Activated effector memory CD4-positive, alpha-beta T cell treated with Interleukin-2 at 50 U/mL for 16 hours (primary cell): Measurements from ENCODE around the gene FHIT.

Experiments used
- DNase-seq: peaks from one replicate; pipeline ENCODE4 v3.0.0-alpha.2; 2020

The FHIT gene

GRCh38 chr3:59798372-59799086 lies 1452.7 kb downstream of the FHIT start:
- no peak for DNase-seq

DNA sequence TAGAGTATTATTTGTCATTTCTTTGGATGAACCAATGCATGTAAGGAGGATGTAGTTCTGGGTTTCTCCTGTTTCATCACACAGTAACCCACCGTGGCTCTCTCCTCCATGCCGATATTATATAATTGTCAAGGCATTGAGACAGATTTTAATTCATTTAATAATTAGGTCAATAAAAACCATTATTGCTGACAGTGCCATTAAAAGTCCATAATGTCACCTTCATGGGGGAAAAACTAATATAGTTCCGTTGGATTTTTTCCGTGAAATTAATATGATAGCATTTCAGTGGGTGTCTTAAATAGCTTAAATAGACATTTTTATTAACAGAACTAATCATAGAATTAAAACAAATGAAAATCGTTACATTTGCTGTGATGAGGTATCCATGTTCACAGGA lies 1453.7 kb downstream of the FHIT start:
- DNase-seq, result no peak

DNA sequence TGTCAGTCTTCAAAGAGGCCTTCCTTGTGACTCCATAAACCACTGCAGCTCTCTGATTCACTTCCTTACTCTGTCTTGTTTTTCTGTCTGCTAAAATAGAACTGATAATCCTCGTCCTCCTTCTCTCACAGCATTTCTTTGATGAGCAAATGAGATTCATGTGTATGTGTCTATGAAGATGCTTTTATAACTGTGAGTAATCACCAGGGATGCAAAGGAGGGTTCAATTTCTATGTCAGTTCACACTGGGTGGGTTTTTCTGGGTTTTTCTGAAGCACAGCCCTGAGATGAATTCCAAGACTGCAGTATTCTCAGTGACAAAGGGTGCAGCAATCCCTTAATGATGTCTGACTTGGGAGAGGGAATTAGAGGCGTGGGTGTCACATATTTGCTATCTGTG lies 1454.8 kb downstream of the FHIT start:
- no peak for DNase-seq

DNA sequence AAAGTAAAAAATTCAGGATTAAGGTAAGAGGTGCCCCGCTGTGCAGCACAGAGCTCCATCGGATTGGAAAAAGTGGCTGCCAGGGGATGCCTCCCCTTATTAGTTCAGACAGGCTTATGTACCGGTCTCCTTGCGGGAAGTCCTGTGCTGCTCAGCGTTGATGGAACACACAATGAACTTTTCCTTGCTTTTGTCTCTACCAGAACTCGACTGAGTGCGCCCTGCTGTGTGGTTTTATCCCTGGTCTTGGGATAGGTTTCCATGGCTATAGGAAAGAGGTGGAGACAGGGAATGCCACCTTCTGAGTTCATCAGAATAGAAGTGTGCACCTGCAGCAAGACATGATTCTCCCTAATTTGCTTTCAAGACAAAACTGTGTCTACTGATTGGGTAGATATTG lies 1455.5 kb downstream of the FHIT start:
- DNase-seq, result no peak

GRCh38 chr3:59793976-59794375 lies 1457.3 kb downstream of the FHIT start:
- DNase-seq, result no peak

- DNase-seq, result no peak
Measured at GRCh38 chr3:59791774-59792308, 1459.4 kb downstream of the FHIT start.

DNA sequence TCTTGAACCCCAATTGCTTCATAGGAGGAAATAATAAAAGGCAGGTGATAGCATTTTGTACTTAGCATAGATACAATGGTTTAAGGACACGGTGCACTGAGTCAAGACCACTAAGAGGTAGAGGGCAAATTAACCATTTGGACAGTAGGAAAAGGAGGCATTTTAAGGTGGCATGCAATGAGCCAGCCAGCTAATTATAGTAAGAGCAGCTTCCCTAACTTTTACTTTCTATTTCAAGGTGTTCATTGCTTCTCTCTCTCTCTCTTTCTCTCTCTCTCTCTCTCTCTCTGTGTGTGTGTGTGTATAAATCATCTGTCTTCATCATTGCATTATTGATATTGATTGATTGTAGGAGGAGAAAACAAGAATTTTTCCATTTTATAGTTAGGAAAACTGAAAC lies 1461.0 kb downstream of the FHIT start:
- no peak for DNase-seq

- DNase-seq, result no peak
Measured at GRCh38 chr3:59788801-59789200, 1462.5 kb downstream of the FHIT start.

DNA sequence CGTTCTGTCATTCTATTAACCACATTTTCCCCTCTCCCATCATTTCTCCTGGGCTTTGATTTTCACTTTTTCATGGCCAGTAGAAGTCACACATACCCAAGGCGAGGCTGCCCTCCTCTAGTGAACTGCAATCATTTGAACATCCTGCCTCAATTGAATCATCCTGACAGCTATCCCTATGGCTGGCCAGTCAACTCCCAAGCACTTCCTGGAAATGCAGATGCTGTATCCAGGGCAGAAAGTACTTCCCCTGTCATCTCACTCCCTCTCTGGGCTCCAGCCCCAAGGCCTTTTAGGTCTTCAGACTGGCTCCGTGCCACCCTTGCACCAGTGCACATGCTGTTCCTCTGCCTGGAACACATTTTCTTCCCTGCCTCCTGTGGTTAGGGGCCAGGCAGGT lies 1463.1 kb downstream of the FHIT start:
- DNase-seq, result no peak

DNA sequence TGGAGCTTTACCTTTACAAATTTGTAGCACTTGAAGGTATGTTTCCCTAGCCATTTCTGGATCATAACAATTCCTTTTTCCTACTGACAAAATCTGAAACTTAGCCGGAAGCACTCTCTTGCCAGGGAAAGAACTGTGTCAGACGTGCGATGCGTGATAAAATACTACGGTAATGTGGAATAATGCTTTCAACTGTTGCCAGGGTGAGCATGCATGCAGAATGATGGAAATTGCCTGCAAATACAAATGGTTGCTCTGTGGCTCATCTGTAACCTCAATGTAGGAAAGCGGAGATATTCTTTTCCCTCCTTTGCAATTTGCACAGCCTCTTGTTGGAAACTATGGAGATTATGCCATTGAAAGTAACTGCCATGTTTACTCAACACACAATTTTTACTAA lies 1464.9 kb downstream of the FHIT start:
- no peak for DNase-seq

- DNase-seq, result no peak
Measured at GRCh38 chr3:59784164-59784563, 1467.1 kb downstream of the FHIT start.

- DNase-seq, result no peak
Measured at GRCh38 chr3:59783468-59783988, 1467.7 kb downstream of the FHIT start.

GRCh38 chr3:59782664-59783063 lies 1468.6 kb downstream of the FHIT start:
- no peak for DNase-seq

DNA sequence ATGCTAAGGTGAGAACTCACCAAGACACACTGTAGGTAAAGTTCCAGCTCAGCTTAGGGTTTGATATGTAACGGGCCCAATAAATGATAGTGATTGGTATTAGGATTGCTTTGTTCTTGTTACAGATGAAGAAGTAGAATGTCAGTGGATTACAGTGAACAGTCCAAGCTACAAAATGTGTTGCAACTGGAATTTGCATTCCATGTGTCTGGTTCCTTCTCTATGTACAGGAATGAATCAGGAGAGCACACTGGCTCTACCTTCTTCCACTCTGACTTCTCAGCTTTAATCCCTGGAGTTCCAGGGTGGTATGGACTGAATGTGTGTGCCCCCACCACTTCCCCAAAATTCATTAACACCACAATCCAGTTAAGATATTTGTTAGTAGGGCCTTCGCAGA lies 1471.0 kb downstream of the FHIT start:
- DNase-seq, result no peak

DNA sequence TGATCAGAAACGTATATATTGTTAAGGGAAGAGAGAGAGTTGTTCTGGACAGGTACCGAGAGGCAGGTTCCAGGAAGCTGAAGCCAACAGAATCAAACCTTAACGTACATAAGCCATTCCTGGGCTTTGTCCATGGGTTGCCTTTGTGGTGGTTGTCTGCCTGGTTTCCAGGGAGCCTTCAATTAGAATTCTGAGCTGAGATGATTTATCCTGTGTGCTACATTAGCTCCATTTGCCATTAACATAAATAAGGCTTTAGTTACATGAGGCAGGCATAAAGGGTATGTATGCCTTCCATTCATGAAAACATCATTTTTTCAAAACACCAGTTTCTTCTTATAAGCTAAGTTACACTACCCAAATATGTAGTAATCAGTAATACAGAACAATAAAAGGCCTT lies 1472.0 kb downstream of the FHIT start:
- no peak for DNase-seq

DNA sequence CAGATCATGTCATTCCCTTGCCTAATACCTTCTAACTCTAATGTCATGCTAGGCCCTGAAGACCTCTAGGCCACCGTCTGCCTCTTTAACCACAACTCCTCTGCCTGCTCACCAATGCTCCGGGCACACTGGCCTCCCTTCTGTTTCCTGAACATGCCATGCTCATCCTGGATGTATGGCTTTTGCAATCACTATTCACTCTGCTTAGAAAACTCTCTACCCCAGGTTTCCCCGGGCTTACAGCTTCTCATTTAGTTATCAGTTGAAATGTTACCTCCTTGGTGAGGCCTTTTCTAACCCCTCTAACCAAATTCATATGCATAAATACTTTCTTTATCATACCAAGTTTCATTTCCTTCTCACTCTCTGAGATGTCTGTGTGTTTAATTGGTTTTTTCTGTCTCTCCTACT lies 1473.6 kb downstream of the FHIT start:
- no peak for DNase-seq

GRCh38 chr3:59777066-59777465 lies 1474.2 kb downstream of the FHIT start:
- DNase-seq, result no peak

DNA sequence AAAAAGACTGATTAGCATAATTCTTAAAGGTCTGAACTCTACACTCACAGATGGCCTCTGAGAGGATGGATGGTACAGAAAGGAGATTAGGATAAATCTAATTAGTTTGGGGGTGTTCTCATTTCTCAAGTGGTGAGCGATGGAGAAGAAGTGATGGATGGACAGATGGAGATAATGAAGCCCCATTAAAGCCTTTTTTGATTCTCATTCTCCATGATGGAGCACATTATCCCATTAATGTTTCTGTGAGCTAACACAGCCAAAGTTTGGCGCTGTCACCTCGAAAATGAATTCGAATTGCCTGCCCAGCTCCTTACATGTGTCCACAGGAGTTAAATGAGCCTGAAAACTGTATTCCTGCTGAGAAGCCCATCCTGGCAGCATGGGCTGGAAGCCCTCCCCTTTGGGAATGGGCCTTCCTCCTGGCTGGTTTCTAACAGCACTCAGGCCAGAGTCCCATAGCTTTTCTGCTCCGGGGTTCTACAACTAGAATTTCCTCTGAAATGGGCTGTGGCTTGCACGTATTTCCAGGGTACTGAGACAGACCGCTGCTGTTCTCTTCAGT lies 1475.4 kb downstream of the FHIT start:
- DNase-seq, result no peak

DNA sequence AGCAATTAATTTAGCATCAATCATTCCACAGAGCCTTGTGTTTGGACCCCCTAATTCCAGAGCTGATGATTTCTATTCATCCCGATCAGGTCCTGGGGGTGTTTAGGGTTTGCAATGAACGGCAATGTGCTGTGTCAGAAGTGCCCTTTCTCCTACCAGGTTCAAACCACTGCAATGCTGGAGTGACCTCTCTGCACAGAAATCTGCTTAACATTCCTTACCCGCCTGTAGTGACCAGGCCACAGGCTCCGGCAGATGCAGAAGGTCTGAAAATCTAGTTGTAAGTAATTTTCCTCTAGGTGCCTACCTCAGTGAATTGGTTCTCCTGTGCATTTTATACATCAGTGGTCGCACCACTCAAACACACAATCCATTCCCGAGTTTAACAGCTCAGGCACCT lies 1476.1 kb downstream of the FHIT start:
- no peak for DNase-seq

- no peak for DNase-seq
Measured at GRCh38 chr3:59774634-59775033, 1476.6 kb downstream of the FHIT start.

GRCh38 chr3:59774000-59774399 lies 1477.3 kb downstream of the FHIT start:
- DNase-seq, result no peak

DNA sequence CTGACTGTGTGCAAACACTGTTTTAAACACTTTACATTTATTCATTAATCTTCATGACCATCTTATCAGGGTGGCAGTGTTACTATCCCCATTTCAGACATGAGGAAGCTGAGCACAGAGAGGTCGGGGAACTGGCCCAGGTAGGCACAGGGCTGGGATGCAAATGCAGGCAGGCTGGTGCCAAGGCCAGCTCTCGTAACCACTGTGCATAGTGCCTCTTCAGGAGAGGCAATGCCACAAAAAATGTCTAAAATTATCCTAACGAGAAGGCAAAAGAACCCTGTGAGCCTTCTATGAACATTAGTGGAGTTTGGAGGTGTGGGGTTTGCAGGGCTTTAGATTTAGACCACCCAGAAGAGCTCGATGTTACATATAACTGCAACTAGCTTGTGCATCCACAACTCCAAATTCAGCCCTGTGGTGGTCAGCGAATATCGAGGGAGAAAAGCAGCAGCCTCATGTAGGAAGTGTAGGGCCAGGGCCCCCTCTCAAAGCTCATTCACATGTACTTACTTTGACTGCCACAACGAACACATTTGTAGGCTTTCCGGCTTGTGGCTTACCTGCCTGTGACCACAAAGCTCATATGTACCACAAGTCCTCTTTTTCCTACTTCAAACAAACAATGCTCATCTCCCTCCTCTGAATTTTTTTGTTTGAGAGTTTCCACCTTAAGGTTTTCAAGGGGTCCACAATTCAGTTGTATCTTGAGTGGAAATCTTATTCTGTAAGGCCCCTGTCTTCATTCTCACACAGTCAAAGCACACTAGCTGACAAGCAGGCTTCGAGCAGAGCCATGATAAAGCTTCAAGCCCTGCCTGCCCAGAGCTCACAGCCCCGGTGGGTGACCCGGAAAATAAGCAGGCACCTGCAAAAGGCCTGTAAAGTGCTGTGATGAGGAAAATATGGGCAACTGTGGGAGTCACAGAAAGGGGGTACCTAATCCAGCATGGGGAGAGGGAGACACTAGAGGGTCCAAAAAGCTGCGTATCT lies 1478.5 kb downstream of the FHIT start:
- peak; percentile 11 for DNase-seq

DNA sequence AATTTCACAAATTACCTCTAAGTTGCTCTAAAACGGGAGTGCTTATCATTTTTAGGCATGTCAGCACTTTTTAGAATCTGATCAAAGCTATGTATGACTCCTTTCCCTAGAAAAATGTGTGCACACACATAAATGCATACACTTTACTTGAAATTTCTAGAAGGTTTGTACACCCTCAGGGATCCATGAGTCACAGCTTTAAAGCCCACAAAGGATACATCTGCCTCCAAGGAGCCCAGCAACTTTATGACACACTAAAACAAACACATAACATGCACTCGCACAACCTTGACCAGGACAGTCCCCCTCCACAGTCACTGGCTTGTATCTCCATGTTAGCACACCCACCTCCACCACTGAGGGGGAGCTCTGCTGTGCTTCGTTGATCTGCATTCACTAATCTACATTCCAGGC lies 1479.5 kb downstream of the FHIT start:
- DNase-seq, result no peak
